HG03159 (cell line): Measurements from ENCODE around the gene CD6.

Experiments
- ATAC-seq: cut with Tn5 transposase; IDR thresholded peaks from one replicate; pipeline ENCODE4 v1.9.1; 2021; ENCODE audit warnings: mild to moderate bottlenecking, moderate library complexity; ENCODE audit not compliant: unreplicated experiment

The CD6 gene

GRCh38 chr11:61024938-61025820, 53.7 kb downstream of the CD6 start:
- no peak for ATAC-seq

GRCh38 chr11:61025821-61026120, 54.3 kb downstream of the CD6 start:
- ATAC-seq = no peak

- ATAC-seq = no peak
Observed at GRCh38 chr11:61026121-61027031, 54.9 kb downstream of the CD6 start.

- no peak for ATAC-seq
Observed at GRCh38 chr11:61027141-61027840, 55.8 kb downstream of the CD6 start.

- peak; percentile 64 for ATAC-seq
Observed at GRCh38 chr11:61028135-61028729, 56.8 kb downstream of the CD6 start.

GRCh38 chr11:61032824-61033223, 61.3 kb downstream of the CD6 start:
- no peak for ATAC-seq

GRCh38 chr11:61033417-61033816, 61.9 kb downstream of the CD6 start:
- ATAC-seq = no peak

GRCh38 chr11:61034111-61034510, 62.6 kb downstream of the CD6 start:
- no peak for ATAC-seq

- ATAC-seq = no peak
Observed at GRCh38 chr11:61034704-61035525, 63.4 kb downstream of the CD6 start.

GRCh38 chr11:61035526-61035835, 64.0 kb downstream of the CD6 start:
- no peak for ATAC-seq

GRCh38 chr11:61037441-61038093, 66.1 kb downstream of the CD6 start:
- no peak for ATAC-seq

GRCh38 chr11:61039916-61040315, 68.4 kb downstream of the CD6 start:
- ATAC-seq = no peak

GRCh38 chr11:61041755-61042518, 70.5 kb downstream of the CD6 start:
- peak; percentile 91 for ATAC-seq

- no peak for ATAC-seq
Observed at GRCh38 chr11:61042537-61042936, 71.1 kb downstream of the CD6 start.

- no peak for ATAC-seq
Observed at GRCh38 chr11:61042961-61043540, 71.6 kb downstream of the CD6 start.

GRCh38 chr11:61045271-61045670, 73.8 kb downstream of the CD6 start:
- ATAC-seq = no peak

- ATAC-seq = no peak
Observed at GRCh38 chr11:61046833-61047232, 75.4 kb downstream of the CD6 start.

GRCh38 chr11:61048368-61049062, 77.0 kb downstream of the CD6 start:
- no peak for ATAC-seq
